22Rv1 (cell line): ENCODE measurements around the gene TSR1.

ENCODE experiments used
- CTCF ChIP-seq: fragments of 450-650 bp; IDR thresholded peaks from 2 replicates; pipeline ENCODE4 v1.5.1; 2017; ENCODE audit warnings: mild to moderate bottlenecking
- ZFX ChIP-seq: fragments of 450-650 bp; IDR thresholded peaks from 2 replicates; pipeline ENCODE4 v1.6.1; 2017; ENCODE audit warnings: antibody characterized with exemption, borderline replicate concordance

GRCh38 chr17:2380226-2380922 lies 44.1 kb upstream of the TSR1 start:
- TF ChIP-seq CTCF (no peak), ZFX (no peak)
